GM12878 (cell line): ENCODE measurements around the gene PCNX4. TPM values are rescaled to one million over a fixed set of nuclear protein-coding genes. Genes with fewer than 3 reads are reported as not detected.

Experiments used
- ATAC-seq: fragments of 200-7000 bp; cut with Tn5 transposase; 3 replicates; pipeline ENCODE4 v1.9.1; 2020; ENCODE audit warnings: mild to moderate bottlenecking, moderate library complexity
- BruUV-seq: library from RNA; stranded (reverse); fragments of 400-500 nt; replicated peaks from 2 replicates; lab custom pipeline; 2021; lab: Mats Ljungman, UMichigan
- CTCF ChIA-PET: fragments of 300-600 bp; sonication (Branson Sonifier 250); formaldehyde crosslinking; extraction: SDS; loops from one replicate; lab custom pipeline; 2021; ENCODE audit warnings: inconsistent platforms; lab: Yijun Ruan, JAX
- POLR2A ChIA-PET: fragments of 350-600 bp; formaldehyde crosslinking; extraction: SDS; loops from one replicate; lab custom pipeline; 2021; ENCODE audit warnings: inconsistent platforms; lab: Charles Lee
- RAD21 ChIA-PET: fragments of 300-600 bp; sonication (Branson Sonifier 250); formaldehyde crosslinking; loops from one replicate; lab custom pipeline; 2023; ENCODE audit warnings: antibody characterized with exemption; ENCODE audit not compliant: unreplicated experiment; lab: Charles Lee
- SMC1A ChIA-PET: fragments of 300-600 bp; sonication (Branson Sonifier 250); formaldehyde crosslinking; loops from one replicate; lab custom pipeline; 2023; ENCODE audit not compliant: unreplicated experiment, uncharacterized antibody; lab: Charles Lee
- DNase-seq: peaks from one replicate; pipeline ENCODE4 v3.0.0-alpha.2; 2011; ENCODE audit warnings: low read depth, low spot score
- FAIRE-seq: peaks from 3 replicates; lab custom pipeline; 2011; peaks lifted over from hg19 to GRCh38; lab: Jason Lieb, UNC
- H2AFZ ChIP-seq: 2 replicates; pipeline ENCODE4 v1.6.0; 2011; ENCODE audit warnings: low read depth, low read length, control low read depth; ENCODE audit not compliant: control insufficient read depth
- H3K27ac ChIP-seq: 2 replicates; pipeline ENCODE4 v1.5.1; 2011; ENCODE audit warnings: control low read depth; ENCODE audit not compliant: control insufficient read depth, insufficient read depth
- H3K27me3 ChIP-seq, 2 experiments: replicated peaks in 1 of 2; 2 replicates each; pipeline versions ENCODE4 v1.6.0 to v1.6.1; 2011; ENCODE audit warnings: low read length in 1 of 2; ENCODE audit not compliant: control insufficient read depth in 2 of 2, insufficient read depth in 2 of 2
- H3K36me3 ChIP-seq, 2 experiments: 2 replicates each; pipeline ENCODE4 v1.5.1; 2011; ENCODE audit warnings: low read length in 1 of 2; ENCODE audit not compliant: control insufficient read depth in 2 of 2, insufficient read depth in 2 of 2
- H3K4me1 ChIP-seq: 2 replicates; pipeline ENCODE4 v1.6.1; 2011; ENCODE audit warnings: mild to moderate bottlenecking, low read length, moderate library complexity, mixed read lengths; ENCODE audit not compliant: control insufficient read depth, insufficient read depth
- H3K4me2 ChIP-seq: 2 replicates; pipeline ENCODE4 v1.6.0; 2011; ENCODE audit warnings: control low read depth; ENCODE audit not compliant: control insufficient read depth, insufficient read depth
- H3K4me3 ChIP-seq: fragments of 200-600 bp; sonication (generic); 2 replicates; pipeline ENCODE4 v1.5.1; 2016
- H3K79me2 ChIP-seq: 2 replicates; pipeline ENCODE4 v1.6.0; 2011; ENCODE audit warnings: low read length; ENCODE audit not compliant: control insufficient read depth, insufficient read depth
- H3K9ac ChIP-seq: 2 replicates; pipeline ENCODE4 v1.8.0; 2011; ENCODE audit warnings: low read length, control low read depth, mixed read lengths; ENCODE audit not compliant: control insufficient read depth, insufficient read depth
- H3K9me3 ChIP-seq: replicated peaks from 3 replicates; pipeline ENCODE4 v1.5.1; 2011; ENCODE audit warnings: mild to moderate bottlenecking, low read length; ENCODE audit not compliant: control insufficient read depth, insufficient read depth
- H4K20me1 ChIP-seq: 2 replicates; pipeline ENCODE4 v1.6.0; 2011; ENCODE audit not compliant: control insufficient read depth, insufficient read depth
- ATF3 ChIP-seq: IDR thresholded peaks from 2 replicates; pipeline ENCODE4 v1.6.1; 2011; ENCODE audit warnings: low read depth, mild to moderate bottlenecking, low read length, moderate library complexity, borderline replicate concordance; ENCODE audit errors: extremely low read depth
- FOXM1 ChIP-seq: IDR thresholded peaks from 2 replicates; pipeline ENCODE4 v1.6.1; 2012; ENCODE audit warnings: low read depth, mild to moderate bottlenecking, inconsistent platforms, low read length, moderate library complexity
- GABPA ChIP-seq: IDR thresholded peaks from 2 replicates; pipeline ENCODE4 v1.6.1; 2014; ENCODE audit warnings: antibody characterized with exemption, low read depth, mild to moderate bottlenecking, inconsistent platforms
- KAT2A ChIP-seq: conservative IDR thresholded peaks from 2 replicates; pipeline ENCODE4 v1.6.1; 2011; ENCODE audit warnings: low read depth, low read length; ENCODE audit not compliant: control insufficient read depth
- SMAD1 ChIP-seq: fragments of 450-650 bp; IDR thresholded peaks from 2 replicates; pipeline ENCODE4 v1.6.1; 2018; ENCODE audit warnings: mild to moderate bottlenecking, low read depth; ENCODE audit not compliant: partially characterized antibody
- WGBS: methylation state at CpG from one replicate; pipeline ENCODE4 v1.1.6; 2016; ENCODE audit warnings: low lambda C conversion rate; ENCODE audit not compliant: insufficient replicate concordance, insufficient coverage; ENCODE audit errors: missing lambda C conversion rate; 5-methylcytosine and 5-hydroxymethylcytosine counted together
- in situ Hi-C: fragments of 300-500 bp; cut with MboI; formaldehyde crosslinking; loops from 9 replicates; pipeline ENCODE4 v1.14.3; 2018; ENCODE audit warnings: mixed read lengths
- intact Hi-C: fragments of 100-400 bp; cut with micrococcal nuclease; formaldehyde crosslinking; loops from one replicate; pipeline ENCODE4 v1.14.2; 2022; ENCODE audit not compliant: unreplicated experiment
- polyA plus RNA-seq, 11 experiments: library from polyadenylated mRNA; depleted of rRNA in 4 of 11; unstranded in 6 of 11; stranded (reverse) in 5 of 11; fragments of >200 nt; fragmentation: Nextera tagmentation in 4 of 11; fragmentation: Illumina TruSeq in 1 of 11; extraction: Ambion mirVana in 4 of 11; extraction: Trizol in 1 of 11; gene quantifications; 1 replicate in 1 of 11; 2 replicates in 10 of 11; pipeline versions ENCODE4 v1.2.1 to v1.2.3, GENCODE V29; 2011 to 2016; ENCODE audit warnings: inconsistent platforms in 2 of 11, missing spikeins in 2 of 11, low read depth in 1 of 11
- total RNA-seq, 4 experiments: library from RNA; depleted of rRNA in 3 of 4; stranded (reverse); fragments of >200 nt in 3 of 4; fragmentation: Illumina TruSeq in 1 of 4; extraction: Trizol in 1 of 4; gene quantifications; 2 replicates each; pipeline versions ENCODE4 v1.2.1 to v1.2.3, GENCODE V29; 2013 to 2021

PCNX4 gene
- total and polyA plus RNA-seq, 10 of the 15 experiments (the other 5 are each of a cell fraction or from before 2014, with no cell fraction given): 13.8 to 56.6 (median 39.4) TPM

DNA sequence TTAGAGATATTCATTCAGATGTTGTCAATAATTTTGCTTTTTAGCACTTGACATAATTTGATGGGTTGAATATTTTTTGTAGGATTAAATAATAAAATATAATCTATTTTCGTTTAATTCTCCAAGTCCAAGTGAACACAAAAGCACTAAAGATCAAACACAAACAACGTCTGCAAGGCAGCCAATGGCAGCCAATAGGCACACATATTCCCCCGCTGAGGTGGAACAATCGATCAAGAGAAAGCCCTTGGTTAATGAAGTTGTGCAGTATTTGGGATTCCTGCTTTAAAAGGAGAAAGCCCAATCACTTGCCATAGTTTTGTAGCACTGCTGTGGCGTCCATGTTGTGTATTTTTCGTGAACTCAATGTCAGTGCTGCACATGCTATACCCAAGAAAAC is 72.0 kb downstream of the PCNX4 start (continued):
- no peak for TF ChIP-seq KAT2A

GRCh38 chr14:60164404-60164711 is 72.6 kb downstream of the PCNX4 start:
- peak; percentile 5 for ATAC-seq
- intact Hi-C loops: loop anchor here (10.0 kb wide), 1 partner anchor 680 kb away; the partner anchor contains the start of genes JKAMP and L3HYPDH
- peak; percentile 39 for DNase-seq
- TF ChIP-seq SMAD1 (peak; percentile 75), ATF3 (no peak), FOXM1 (peak; percentile 56; the same call in 1 of the 2 replicates), GABPA (peak; percentile 61; the same call in 1 of the 2 replicates)
- ChIA-PET RAD21 (interaction anchor here (1.2 to 5.7 kb wide), 7 partner anchors 11 to 219 kb away, joined by 4 to 98 read pairs (median 13); partner anchors contain the start of gene PCNX4), SMC1A (interaction anchor here (1.0 to 11.2 kb wide), 9 partner anchors 17 to 201 kb away, joined by 3 to 149 read pairs (median 4); partner anchors contain the start of genes PCNX4 and PPM1A), CTCF (interaction anchor here (0.9 to 9.2 kb wide), 11 partner anchors 20 to 201 kb away, joined by 3 to 149 read pairs (median 5); partner anchors contain the start of gene PCNX4), POLR2A (interaction anchor here (0.6 to 4.3 kb wide), 7 partner anchors 15 to 84 kb away, joined by 3 to 22 read pairs (median 6); partner anchors contain the start of genes PCNX4 and PPM1A)
- in situ Hi-C loops: loop anchor here (25.0 kb wide), 1 partner anchor 677 kb away; the partner anchor contains the start of genes JKAMP and L3HYPDH
- FAIRE-seq: no peak
- H3K27me3 ChIP-seq: no peaks in the 10 kb centered on the region
- H3K4me1 ChIP-seq: peaks cover 20% of the 10 kb centered on the region
- no peaks in the 10 kb centered on the region for H3K36me3 ChIP-seq
- no peaks in the 10 kb centered on the region for H4K20me1 ChIP-seq
- peaks cover 23% of the 10 kb centered on the region for H3K79me2 ChIP-seq
- no peaks in the 10 kb centered on the region for H3K9me3 ChIP-seq
- H3K4me2 ChIP-seq: peak overlapping the region; percentile 70
- WGBS: 1% methylated on average over 5 of the region's 5 CpGs
- peak overlapping the region; percentile 88 for H3K27ac ChIP-seq
- H2AFZ ChIP-seq: peak overlapping the region; percentile 91
- no TSS peak for BruUV-seq
- peak overlapping the region; percentile 92 for H3K4me3 ChIP-seq
- H3K9ac ChIP-seq: peak overlapping the region; percentile 90
